NCI-H1930 (cell line): ENCODE data around the gene ERCC2.

Experiments used
- DNase-seq, 2 experiments: peaks; one replicate each; lab custom pipeline; 2025; lab: John Stamatoyannopoulos, UW

ERCC2 gene

GRCh38 chr19:45401815-45402214, 31.4 kb upstream of the ERCC2 start:
- no peak for DNase-seq

- DNase-seq, result no peak
Observed at GRCh38 chr19:45400192-45400591, 29.8 kb upstream of the ERCC2 start.

- DNase-seq, result no peak
Observed at GRCh38 chr19:45395821-45396617, 25.6 kb upstream of the ERCC2 start.

- no peak for DNase-seq
Observed at GRCh38 chr19:45391871-45392665, 21.7 kb upstream of the ERCC2 start.

- no peak for DNase-seq
Observed at GRCh38 chr19:45391346-45391745, 21.0 kb upstream of the ERCC2 start.

- peak; percentile 55 to 77 for DNase-seq
Observed at GRCh38 chr19:45385392-45386221, 15.2 kb upstream of the ERCC2 start.

GRCh38 chr19:45382426-45382825, 12.1 kb upstream of the ERCC2 start:
- DNase-seq, result no peak

GRCh38 chr19:45380107-45380506, 9.7 kb upstream of the ERCC2 start:
- DNase-seq, result no peak

- no peak for DNase-seq
Observed at GRCh38 chr19:45376045-45376724, 5.8 kb upstream of the ERCC2 start.

- DNase-seq, result no peak
Observed at GRCh38 chr19:45368737-45369340, 1.5 kb downstream of the ERCC2 start.

GRCh38 chr19:45368127-45368526, 2.2 kb downstream of the ERCC2 start:
- no peak for DNase-seq

GRCh38 chr19:45364696-45365095, 5.7 kb downstream of the ERCC2 start:
- DNase-seq, result no peak

- DNase-seq, result no peak
Observed at GRCh38 chr19:45363861-45364459, 6.4 kb downstream of the ERCC2 start.

GRCh38 chr19:45362291-45362690, 8.1 kb downstream of the ERCC2 start:
- DNase-seq, result no peak

- DNase-seq, result no peak
Observed at GRCh38 chr19:45361608-45362007, 8.8 kb downstream of the ERCC2 start.

GRCh38 chr19:45358213-45358792, 12.1 kb downstream of the ERCC2 start:
- no peak for DNase-seq

- no peak for DNase-seq
Observed at GRCh38 chr19:45357445-45357783, 13.0 kb downstream of the ERCC2 start.

- DNase-seq, result no peak
Observed at GRCh38 chr19:45356760-45357444, 13.5 kb downstream of the ERCC2 start.

GRCh38 chr19:45355910-45356309, 14.5 kb downstream of the ERCC2 start:
- no peak for DNase-seq

GRCh38 chr19:45355402-45355801, 15.0 kb downstream of the ERCC2 start:
- DNase-seq, result no peak
